RWPE2 (cell line): ENCODE data around the gene FANCC.
A peak's percentile ranks its signal among the peaks of the same experiment; 100 is the strongest.

Experiments used
- ATAC-seq: fragments of 200-7000 bp; cut with Tn5 transposase; 3 replicates; pipeline ENCODE4 v1.9.1; 2021; ENCODE audit warnings: low read depth
- DNase-seq: peaks from one replicate; pipeline ENCODE4 v3.0.0-alpha.2; 2020; ENCODE audit warnings: low spot score
- H3K27ac ChIP-seq: fragments of 450-650 bp; 2 replicates; pipeline ENCODE4 v1.5.1; 2017; ENCODE audit warnings: mild to moderate bottlenecking; ENCODE audit not compliant: poor library complexity, severe bottlenecking
- H3K27me3 ChIP-seq: fragments of 250-450 bp; sonication (Bioruptor Pico); 2 replicates; pipeline ENCODE4 v1.5.1; 2021; ENCODE audit warnings: mild to moderate bottlenecking, moderate library complexity; ENCODE audit not compliant: insufficient read depth, poor library complexity, severe bottlenecking
- H3K36me3 ChIP-seq: fragments of 250-450 bp; sonication (Bioruptor Pico); 2 replicates; pipeline ENCODE4 v1.5.1; 2020; ENCODE audit warnings: low read depth, mild to moderate bottlenecking, moderate library complexity
- H3K4me1 ChIP-seq: fragments of 250-450 bp; sonication (Bioruptor Pico); 2 replicates; pipeline ENCODE4 v1.5.1; 2021; ENCODE audit warnings: mild to moderate bottlenecking, moderate library complexity; ENCODE audit not compliant: insufficient read depth, poor library complexity, severe bottlenecking
- H3K4me3 ChIP-seq: fragments of 250-450 bp; sonication (Bioruptor Pico); 2 replicates; pipeline ENCODE4 v1.5.1; 2021; ENCODE audit warnings: mild to moderate bottlenecking, moderate library complexity; ENCODE audit not compliant: severe bottlenecking
- H3K9me3 ChIP-seq: fragments of 250-450 bp; sonication (Bioruptor Pico); 2 replicates; pipeline ENCODE4 v1.5.1; 2021; ENCODE audit warnings: mild to moderate bottlenecking, moderate library complexity; ENCODE audit not compliant: severe bottlenecking
- TF ChIP-seq, protein P1 (sequence below): fragments of 450-650 bp; IDR thresholded peaks from one replicate; pipeline ENCODE4 v1.5.1; 2017; ENCODE audit warnings: mild to moderate bottlenecking, moderate library complexity; ENCODE audit not compliant: poor library complexity, severe bottlenecking

Gene FANCC

DNA sequence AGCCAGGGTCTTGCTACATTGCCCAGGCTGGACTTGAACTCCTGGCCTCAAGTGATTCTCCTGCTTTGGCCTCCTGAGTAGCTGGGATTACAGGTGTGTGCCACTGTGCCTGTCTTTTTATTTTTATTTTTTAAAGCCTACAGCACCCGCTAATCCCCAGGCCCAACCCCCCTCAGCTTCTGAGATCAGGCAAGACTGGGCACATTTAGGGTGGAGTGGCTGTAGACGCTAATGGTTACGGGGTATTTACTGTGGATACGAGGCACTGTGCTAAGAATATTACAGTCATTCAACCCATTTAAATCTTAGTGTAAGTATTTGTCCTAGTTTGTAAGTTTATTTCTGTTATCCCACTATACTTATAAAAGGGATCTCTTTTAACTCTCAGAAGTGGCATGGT, 175.2 kb downstream of the FANCC start:
- ATAC-seq: no peak
- Histone ChIP-seq H3K9me3 (no peaks in the 10 kb centered on the region), H3K4me1 (no peaks in the 10 kb centered on the region), H3K36me3 (0 out of 2 replicates have a peak, but pooled peaks cover 4% of the 10 kb centered on the region), H3K4me3 (no peak overlapping the region), H3K27me3 (no peaks in the 10 kb centered on the region), H3K27ac (no peak overlapping the region)
- TF ChIP-seq, protein P1, sequence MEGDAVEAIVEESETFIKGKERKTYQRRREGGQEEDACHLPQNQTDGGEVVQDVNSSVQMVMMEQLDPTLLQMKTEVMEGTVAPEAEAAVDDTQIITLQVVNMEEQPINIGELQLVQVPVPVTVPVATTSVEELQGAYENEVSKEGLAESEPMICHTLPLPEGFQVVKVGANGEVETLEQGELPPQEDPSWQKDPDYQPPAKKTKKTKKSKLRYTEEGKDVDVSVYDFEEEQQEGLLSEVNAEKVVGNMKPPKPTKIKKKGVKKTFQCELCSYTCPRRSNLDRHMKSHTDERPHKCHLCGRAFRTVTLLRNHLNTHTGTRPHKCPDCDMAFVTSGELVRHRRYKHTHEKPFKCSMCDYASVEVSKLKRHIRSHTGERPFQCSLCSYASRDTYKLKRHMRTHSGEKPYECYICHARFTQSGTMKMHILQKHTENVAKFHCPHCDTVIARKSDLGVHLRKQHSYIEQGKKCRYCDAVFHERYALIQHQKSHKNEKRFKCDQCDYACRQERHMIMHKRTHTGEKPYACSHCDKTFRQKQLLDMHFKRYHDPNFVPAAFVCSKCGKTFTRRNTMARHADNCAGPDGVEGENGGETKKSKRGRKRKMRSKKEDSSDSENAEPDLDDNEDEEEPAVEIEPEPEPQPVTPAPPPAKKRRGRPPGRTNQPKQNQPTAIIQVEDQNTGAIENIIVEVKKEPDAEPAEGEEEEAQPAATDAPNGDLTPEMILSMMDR: no peak
- DNase-seq: no peak

DNA sequence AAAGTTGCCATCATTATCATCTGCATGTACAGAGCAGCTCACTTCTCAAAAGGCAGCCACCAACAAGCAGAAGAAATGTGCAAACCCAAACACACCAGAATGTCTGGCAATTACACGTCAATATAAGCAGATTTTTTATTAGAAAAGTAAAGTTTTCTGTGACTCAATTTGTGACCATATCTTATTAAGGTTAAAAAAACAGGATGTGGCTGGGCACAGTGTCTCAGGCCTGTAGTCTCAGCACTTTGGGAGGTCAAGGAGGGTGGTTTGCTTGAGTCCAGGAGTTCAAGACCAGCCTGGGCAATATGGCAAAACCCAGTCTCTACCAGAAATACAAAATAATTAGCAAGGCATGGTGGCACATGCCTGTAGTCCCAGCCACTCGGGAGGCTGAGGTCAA, 176.7 kb downstream of the FANCC start:
- H3K36me3 ChIP-seq: 0 out of 2 replicates have a peak, but pooled peaks cover 4% of the 10 kb centered on the region
- no peak overlapping the region for H3K4me3 ChIP-seq
- H3K4me1 ChIP-seq: no peaks in the 10 kb centered on the region
- DNase-seq (no peak), ATAC-seq (no peak)
- no peak overlapping the region for H3K27ac ChIP-seq
- H3K27me3 ChIP-seq: no peaks in the 10 kb centered on the region
- no peaks in the 10 kb centered on the region for H3K9me3 ChIP-seq
- TF ChIP-seq, protein P1: no peak

DNA sequence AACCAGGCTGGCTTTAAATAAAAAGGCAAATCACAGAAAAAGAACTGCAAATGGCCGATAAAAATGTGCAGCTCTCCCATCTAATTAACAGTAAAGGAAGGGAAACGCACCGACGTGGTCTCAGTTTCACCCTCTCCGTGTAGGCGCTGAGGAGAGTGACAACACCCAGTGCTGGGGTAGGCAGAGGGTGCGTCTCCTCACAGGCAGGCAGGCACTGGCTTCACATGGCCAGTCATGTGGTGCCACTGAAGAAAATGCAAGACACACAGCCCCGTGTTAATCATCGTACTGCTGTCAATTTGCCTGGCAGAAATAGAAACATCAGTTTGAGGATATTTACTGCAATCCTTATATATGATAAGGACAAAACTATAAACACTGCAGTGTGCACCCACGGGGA, 178.4 kb downstream of the FANCC start:
- H3K36me3 ChIP-seq: no peaks in the 10 kb centered on the region
- no peaks in the 10 kb centered on the region for H3K4me1 ChIP-seq
- TF ChIP-seq, protein P1: no peak
- H3K9me3 ChIP-seq: no peaks in the 10 kb centered on the region
- DNase-seq (no peak), ATAC-seq (no peak)
- no peak overlapping the region for H3K4me3 ChIP-seq
- H3K27me3 ChIP-seq: no peaks in the 10 kb centered on the region
- no peak overlapping the region for H3K27ac ChIP-seq

- Histone ChIP-seq H3K9me3 (no peaks in the 10 kb centered on the region), H3K36me3 (no peaks in the 10 kb centered on the region), H3K4me1 (no peaks in the 10 kb centered on the region), H3K27ac (no peak overlapping the region), H3K4me3 (no peak overlapping the region), H3K27me3 (no peaks in the 10 kb centered on the region)
- TF ChIP-seq, protein P1: no peak
- DNase-seq: no peak
- peak; percentile 41; the same call in 2 of the 3 replicates for ATAC-seq
These were observed 179.0 kb downstream of the FANCC start for GRCh38 chr9:95138474-95138873.

DNA sequence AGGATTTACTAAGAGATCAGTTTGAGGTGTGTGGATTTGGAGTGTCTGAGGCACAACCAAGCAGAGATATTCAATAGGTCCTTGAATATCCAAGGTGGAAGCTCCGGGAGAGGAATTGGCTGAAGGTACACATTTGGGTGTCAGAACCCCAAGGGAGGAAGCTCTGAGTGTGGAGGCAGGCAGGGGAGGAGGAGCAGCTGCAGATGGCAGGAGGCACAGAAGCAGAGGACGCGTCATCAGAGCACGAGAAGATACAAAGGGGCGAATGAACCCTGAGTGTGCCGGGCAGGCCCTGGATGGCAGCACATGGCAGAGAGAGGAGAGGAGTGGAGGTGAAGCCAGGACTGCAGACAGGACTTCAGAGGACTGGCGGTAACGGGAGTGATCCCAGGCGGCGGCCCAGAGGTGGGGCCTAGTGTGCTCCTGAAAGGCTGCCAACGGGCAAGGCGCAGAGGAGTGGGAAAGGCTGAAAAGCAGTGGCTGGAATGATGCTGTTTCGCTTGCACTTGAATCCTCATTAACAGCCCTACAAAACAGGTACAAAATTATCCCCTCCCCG, 179.8 kb downstream of the FANCC start:
- no peak overlapping the region for H3K27ac ChIP-seq
- DNase-seq (no peak), ATAC-seq (no peak)

More for the DNA sequence above, 179.8 kb downstream of the FANCC start:
- no peaks in the 10 kb centered on the region for H3K27me3 ChIP-seq
- H3K9me3 ChIP-seq: no peaks in the 10 kb centered on the region
- TF ChIP-seq, protein P1: no peak
- no peak overlapping the region for H3K4me3 ChIP-seq
- no peaks in the 10 kb centered on the region for H3K4me1 ChIP-seq
- H3K36me3 ChIP-seq: no peaks in the 10 kb centered on the region
